Lower leg skin (tissue), 3 donors: ENCODE measurements around the gene NOVA2.

Source experiments
- POLR2A ChIP-seq, 2 donors: fragments of 450-650 bp; IDR thresholded peaks; one replicate each; pipeline ENCODE4 v1.6.1; 2016 to 2017; ENCODE audit warnings: antibody characterized with exemption in 2 of 2, mild to moderate bottlenecking in 1 of 2, moderate library complexity in 1 of 2
- TF ChIP-seq, protein P1 (sequence below), 3 donors: fragments of 450-650 bp; IDR thresholded peaks; one replicate each; pipeline ENCODE4 v1.5.1; 2016; ENCODE audit warnings: antibody characterized with exemption in 3 of 3, mild to moderate bottlenecking in 3 of 3, moderate library complexity in 2 of 3

DNA sequence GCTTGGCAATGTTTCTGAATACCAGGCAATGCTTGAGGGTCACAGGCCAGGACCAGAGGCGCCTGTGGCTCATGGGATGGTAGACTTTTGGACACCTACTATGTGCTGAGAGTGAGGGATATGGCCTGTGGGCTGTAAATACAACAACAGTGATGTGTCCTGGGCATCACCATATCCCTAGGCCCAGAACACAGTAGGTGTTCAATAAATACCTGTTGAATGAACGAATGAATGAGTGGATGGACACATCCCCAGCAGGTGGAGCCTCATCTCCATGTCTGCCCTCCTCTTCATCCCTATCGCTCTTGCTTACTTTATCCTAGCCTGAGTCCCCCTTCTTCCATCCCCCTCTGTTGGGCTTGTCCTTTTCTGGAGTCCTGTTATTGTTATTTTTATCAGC is 42.6 kb downstream of the NOVA2 start:
- TF ChIP-seq, protein P1, sequence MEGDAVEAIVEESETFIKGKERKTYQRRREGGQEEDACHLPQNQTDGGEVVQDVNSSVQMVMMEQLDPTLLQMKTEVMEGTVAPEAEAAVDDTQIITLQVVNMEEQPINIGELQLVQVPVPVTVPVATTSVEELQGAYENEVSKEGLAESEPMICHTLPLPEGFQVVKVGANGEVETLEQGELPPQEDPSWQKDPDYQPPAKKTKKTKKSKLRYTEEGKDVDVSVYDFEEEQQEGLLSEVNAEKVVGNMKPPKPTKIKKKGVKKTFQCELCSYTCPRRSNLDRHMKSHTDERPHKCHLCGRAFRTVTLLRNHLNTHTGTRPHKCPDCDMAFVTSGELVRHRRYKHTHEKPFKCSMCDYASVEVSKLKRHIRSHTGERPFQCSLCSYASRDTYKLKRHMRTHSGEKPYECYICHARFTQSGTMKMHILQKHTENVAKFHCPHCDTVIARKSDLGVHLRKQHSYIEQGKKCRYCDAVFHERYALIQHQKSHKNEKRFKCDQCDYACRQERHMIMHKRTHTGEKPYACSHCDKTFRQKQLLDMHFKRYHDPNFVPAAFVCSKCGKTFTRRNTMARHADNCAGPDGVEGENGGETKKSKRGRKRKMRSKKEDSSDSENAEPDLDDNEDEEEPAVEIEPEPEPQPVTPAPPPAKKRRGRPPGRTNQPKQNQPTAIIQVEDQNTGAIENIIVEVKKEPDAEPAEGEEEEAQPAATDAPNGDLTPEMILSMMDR (IDR thresholded peaks at IDR 0.05): no peak
- no peak for TF ChIP-seq POLR2A (IDR thresholded peaks at IDR 0.05)
